ENCODE results near the gene SLC8A1. TPM values are rescaled to one million over a fixed set of nuclear protein-coding genes. Genes with fewer than 3 reads are reported as not detected.

The SLC8A1 gene
- total RNA-seq, 1 donor from 2014 or later = 116 TPM

DNA sequence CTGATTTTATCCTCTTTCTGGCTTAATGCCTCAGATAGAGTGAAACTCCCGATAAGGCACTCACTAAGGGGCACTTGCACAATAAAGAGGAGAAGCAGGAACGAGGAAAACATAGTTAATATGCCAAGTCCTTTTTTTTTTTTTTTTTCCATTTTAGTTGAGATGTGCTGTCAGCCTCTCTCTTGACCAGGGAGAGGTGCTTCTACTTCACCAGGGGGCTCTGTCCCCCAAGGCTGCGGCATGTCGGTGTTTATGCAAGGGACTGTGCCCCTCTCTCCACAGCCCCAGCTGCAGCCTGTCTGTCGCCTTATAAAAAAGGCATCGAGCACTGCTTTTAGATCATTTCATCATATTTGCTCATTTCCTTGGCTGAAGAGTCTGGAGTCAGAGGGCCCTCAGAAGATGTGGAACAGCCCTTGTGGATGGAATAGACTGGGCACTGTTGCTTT, 178.1 kb downstream of the SLC8A1 start:
- no peak for DNase-seq (ENCODE audit: low spot score)

DNA sequence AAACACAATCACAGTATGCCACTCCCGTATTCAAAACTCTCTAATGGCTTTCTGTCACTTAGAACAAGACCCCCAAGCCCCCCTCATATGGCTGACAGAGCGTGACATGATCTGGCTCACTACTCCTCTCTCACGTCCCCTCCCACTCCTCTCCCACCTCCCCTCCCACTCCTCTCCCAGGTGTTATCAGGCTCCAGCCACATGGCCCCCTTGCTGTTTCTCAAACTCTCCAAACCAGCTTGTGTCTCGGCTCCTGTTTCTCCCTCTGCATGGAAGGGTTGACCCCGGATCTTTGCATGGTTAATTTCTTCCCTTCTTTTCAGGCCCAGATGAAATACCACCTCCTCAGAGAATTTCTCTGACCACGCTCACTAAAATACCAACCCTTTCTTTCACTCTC, 180.8 kb downstream of the SLC8A1 start:
- no peak for DNase-seq (ENCODE audit: low spot score)

DNA sequence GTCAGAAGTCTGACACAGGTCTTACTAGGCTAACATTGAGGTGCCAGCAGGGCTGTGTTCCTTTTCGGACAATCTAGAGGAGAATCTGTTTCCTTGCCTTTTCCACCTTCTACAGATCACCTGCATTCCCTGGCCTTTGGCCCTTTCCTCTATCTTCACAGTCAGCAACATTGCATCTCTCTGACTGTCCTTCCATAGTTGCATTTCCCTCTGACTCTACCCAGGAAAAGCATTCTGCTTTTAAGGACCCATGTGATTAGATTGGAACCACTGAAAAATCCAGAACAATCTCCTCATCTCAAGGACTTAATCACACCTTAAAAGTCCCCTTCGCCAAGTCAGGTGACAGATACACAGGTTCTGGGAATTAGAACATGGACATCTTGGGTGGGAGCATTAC, 181.5 kb downstream of the SLC8A1 start:
- no peak for DNase-seq (ENCODE audit: low spot score)

- no peak for DNase-seq (ENCODE audit: low spot score)
Measured at GRCh38 chr2:40268566-40268965, 183.3 kb downstream of the SLC8A1 start.

DNA sequence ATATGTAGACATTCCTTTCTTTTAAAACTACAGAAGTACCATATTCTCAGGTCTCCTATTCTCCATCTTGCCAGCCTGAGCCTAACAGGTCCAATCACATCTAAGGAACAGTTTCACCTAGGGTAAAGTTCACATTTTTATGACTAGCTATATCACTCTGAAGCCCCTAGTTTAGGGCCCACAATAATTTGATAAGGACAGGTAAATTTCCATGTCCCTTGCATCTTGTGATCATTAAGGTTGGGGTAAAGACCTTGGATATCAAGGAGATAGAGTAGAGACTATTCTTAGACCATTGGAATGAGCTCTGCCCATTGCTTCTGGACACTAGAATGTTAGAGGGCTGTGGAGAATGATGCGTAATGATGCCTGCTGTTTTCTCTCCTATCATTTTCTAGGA, 185.7 kb downstream of the SLC8A1 start:
- no peak for DNase-seq (ENCODE audit: low spot score)

GRCh38 chr2:40265602-40266001, 186.3 kb downstream of the SLC8A1 start:
- DNase-seq (ENCODE audit: low spot score) = no peak

DNA sequence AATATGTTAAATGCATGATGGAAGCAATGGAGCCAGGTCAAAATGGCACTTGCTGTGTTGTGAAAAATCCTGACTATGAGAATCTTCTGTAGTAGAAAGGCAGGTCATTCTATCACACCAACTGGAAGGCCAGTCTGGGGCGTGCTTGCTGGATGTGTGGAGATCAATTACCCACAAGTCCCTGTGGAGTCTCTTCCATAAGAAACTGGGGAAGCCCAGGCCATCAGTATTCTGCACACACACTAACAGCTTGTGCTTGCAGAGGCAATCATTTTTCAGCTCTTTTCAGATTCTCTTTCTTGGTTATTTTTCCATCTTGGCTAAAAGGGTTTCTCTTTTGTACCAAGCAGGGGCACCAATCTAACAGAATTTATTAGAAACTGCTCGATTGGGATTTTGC, 190.8 kb downstream of the SLC8A1 start:
- DNase-seq (ENCODE audit: low spot score) = no peak

DNA sequence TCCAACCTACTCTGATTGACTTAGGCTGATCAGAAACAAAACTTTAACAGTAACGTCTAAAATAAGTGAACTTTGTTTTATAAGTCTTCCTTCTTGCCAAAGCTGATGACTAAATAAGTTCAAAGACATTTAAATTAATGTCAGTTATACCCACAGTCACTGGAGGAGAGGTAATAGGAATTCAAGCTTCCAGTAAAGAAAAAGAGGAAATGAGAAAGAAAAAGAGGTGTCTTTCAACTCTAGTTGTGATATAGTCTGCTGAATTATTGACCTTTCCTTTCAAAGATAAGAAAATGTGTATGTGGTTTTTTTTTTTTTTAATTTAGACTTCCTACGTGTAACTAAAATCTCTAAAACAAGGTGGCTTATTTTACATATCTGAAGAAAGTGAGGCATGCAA, 191.5 kb downstream of the SLC8A1 start:
- DNase-seq (ENCODE audit: low spot score) = no peak

- DNase-seq (ENCODE audit: low spot score) = no peak
Measured at GRCh38 chr2:40259900-40260299, 192.0 kb downstream of the SLC8A1 start.

DNA sequence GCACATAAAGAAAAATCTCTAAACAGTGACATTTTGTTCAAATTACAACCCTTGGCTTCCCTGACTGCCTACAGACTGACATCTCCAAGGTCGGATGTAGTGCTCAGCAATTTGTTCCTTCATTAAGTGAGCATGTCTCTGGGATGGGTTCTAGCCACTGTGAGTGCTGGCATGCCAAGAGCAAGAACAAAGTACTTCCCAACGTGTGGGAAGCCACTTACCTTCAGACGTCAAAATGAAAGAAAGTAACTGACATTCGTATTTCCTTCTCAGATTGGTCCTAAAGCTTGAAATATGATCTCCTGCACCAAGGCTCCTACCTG, 193.8 kb downstream of the SLC8A1 start:
- no peak for DNase-seq (ENCODE audit: low spot score)

- no peak for DNase-seq (ENCODE audit: low spot score)
Measured at GRCh38 chr2:40257340-40258134, 194.4 kb downstream of the SLC8A1 start.

- DNase-seq (ENCODE audit: low spot score) = no peak
Measured at GRCh38 chr2:40256649-40257048, 195.2 kb downstream of the SLC8A1 start.

GRCh38 chr2:40256008-40256407, 195.9 kb downstream of the SLC8A1 start:
- DNase-seq (ENCODE audit: low spot score) = no peak

DNA sequence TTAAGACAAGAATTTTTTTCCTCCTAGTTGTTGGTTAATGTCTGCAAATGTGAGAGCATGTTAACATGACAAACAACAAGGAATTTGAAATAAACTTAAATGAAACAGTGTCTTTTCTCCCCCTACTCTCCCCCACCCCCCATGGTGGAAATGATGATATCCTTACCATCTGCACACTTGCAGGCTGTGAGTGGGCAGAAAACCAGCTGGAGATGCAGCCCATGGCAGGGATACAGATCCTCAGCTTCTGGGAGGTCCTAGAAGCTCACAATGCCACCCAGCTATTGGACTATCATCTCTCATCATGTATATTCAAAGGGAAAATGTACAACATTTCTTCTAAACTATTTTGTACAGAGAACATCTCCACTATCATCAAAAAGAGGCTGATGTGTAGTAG, 196.8 kb downstream of the SLC8A1 start:
- no peak for DNase-seq (ENCODE audit: low spot score)

- DNase-seq (ENCODE audit: low spot score) = no peak
Measured at GRCh38 chr2:40254611-40255010, 197.3 kb downstream of the SLC8A1 start.

GRCh38 chr2:40251137-40251536, 200.8 kb downstream of the SLC8A1 start:
- DNase-seq (ENCODE audit: low spot score) = no peak

DNA sequence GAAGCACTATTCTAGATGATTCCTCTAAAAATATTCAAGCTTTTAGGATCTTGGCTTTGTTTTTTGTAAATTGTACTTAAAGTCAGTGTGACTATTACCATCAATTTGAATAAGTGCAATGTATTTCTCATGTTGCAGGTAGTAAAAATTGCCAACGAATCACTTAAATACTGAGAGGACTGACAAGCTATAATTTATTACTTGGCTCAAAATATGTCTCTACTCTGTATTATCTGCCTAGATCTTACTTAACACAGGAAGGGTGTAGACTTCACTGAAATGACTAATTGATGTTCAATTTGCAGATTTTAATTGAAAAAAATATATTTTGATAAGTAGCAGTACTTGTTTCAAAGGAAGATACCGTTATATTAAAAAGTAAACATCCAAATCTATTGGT, 202.3 kb downstream of the SLC8A1 start:
- no peak for DNase-seq (ENCODE audit: low spot score)

GRCh38 chr2:40248294-40248693, 203.6 kb downstream of the SLC8A1 start:
- DNase-seq (ENCODE audit: low spot score) = no peak

DNA sequence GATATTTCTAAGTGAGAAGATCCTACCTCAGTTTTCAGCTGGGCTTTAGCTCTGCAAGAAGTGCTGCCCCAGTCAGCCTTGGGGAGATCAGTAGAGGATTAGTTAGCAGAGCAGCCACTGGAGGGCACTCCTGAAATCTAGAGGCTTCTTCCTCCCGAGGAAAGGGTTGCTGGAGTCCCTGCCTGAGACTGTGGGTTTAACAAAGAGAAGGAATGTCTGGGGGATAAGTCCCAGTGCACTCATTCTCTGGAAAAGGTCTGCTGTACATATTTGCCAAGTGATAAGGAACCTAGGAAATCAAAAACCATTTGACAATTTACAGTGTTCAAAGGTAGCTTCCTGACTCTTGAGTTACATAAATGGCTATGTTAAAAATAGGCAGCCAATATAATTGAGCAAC, 207.2 kb downstream of the SLC8A1 start:
- peak; percentile 45 for DNase-seq (ENCODE audit: low spot score)

- no peak for DNase-seq (ENCODE audit: low spot score)
Measured at GRCh38 chr2:40244251-40244650, 207.6 kb downstream of the SLC8A1 start.

DNA sequence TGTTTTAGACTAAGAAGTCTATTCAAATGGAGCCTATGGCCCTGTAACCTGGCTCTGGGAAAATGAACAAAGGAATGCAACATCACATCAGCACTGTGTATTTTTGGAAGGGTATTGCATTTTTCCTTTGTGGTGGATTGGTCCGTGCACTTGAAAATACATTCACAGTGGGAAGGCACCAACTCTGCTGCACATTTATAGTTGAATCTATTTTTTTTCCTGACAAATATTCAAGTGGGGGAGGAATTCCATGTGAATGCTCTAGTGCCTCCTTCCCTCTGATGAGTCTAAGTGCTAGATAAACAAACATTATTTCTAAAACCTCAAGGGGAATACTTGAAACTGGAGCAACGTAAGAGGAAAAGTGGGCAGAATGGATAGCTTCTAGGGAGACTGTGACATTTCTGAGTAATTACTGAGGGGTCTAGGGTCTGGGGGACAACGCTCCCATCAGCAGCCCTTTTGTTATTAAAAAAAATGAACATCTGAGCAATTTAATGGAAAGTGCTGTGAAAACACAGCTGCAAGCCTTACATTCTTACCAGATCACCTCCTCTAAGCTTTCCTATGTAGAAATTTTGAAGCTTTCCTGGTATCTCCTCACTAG, 208.2 kb downstream of the SLC8A1 start:
- DNase-seq (ENCODE audit: low spot score) = no peak

DNA sequence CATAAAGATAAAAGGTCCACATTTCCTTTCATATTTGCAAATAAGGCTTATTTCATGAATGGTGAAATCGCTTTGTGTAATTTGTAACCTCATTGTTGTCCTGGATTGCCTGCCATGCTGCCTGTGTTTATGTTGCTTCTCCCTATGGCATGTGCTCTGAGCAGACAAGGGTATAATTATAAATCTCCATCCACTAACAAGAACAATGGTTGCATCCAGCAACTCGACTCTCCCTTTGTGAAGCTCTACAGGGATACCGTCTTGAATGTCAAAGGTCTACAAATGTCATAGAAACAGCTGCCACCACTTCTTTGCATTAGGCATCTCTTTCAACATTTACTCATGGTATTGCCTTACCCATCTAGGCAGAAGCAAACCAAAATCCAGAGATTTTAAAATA, 209.6 kb downstream of the SLC8A1 start:
- no peak for DNase-seq (ENCODE audit: low spot score)

- peak; percentile 69 for DNase-seq (ENCODE audit: low spot score)
Measured at GRCh38 chr2:40240070-40240469, 211.8 kb downstream of the SLC8A1 start.

Measured in ureter (tissue), 1 donor.